Measurements from ENCODE around the gene HAUS8. TPM values are rescaled to one million over a fixed set of nuclear protein-coding genes. Genes with fewer than 3 reads are reported as not detected.

Gene HAUS8
- total and polyA plus RNA-seq, 2 donors (not counting 3 experiments of a cell fraction or from before 2014, with no cell fraction given): 9.6 to 30.3 TPM

GRCh38 chr19:17109962-17110598 lies 34.8 kb upstream of the HAUS8 start:
- no peak overlapping the region for H2AFZ ChIP-seq (ENCODE audit: low read depth, low read length)
- H3K79me2 ChIP-seq (ENCODE audit: control insufficient read depth, insufficient read depth, low read length): peaks cover 68% of the 10 kb centered on the region
- H3K36me3 ChIP-seq (ENCODE audit: control insufficient read depth in 2 of 2, extremely low read depth in 1 of 2, insufficient read depth in 2 of 2, low read length in 2 of 2): peaks cover 0 to 12% of the 10 kb centered on the region in 2 experiments
- FAIRE-seq (no peak), DNase-seq (ENCODE audit: low read depth, low spot score) (no peak)
- no peak overlapping the region for H3K9ac ChIP-seq (replicated peaks; ENCODE audit: extremely low read depth, insufficient read depth, low read length)
- H3K4me1 ChIP-seq (ENCODE audit: control insufficient read depth, extremely low read depth, insufficient read depth, low read length): peaks cover 11% of the 10 kb centered on the region
- TF ChIP-seq GATA2 (IDR thresholded peaks at IDR 0.05; ENCODE audit: insufficient read depth, insufficient read length, low read depth, low read length) (no peak), FOS (IDR thresholded peaks at IDR 0.05; ENCODE audit: borderline replicate concordance, insufficient read depth, low read length) (no peak), POLR2AphosphoS5 (IDR thresholded peaks at IDR 0.05; ENCODE audit: insufficient read depth, low read depth, low read length) (no peak), CTCF (IDR thresholded peaks at IDR 0.05; ENCODE audit: extremely low read depth in 1 of 2, insufficient read depth in 1 of 2, low read depth in 1 of 2, low read length in 2 of 2) (no peak), MAX (IDR thresholded peaks at IDR 0.05; ENCODE audit: insufficient read depth, insufficient read length) (no peak), POLR2A (IDR thresholded peaks at IDR 0.05; ENCODE audit: low read depth, low read length) (no peak), EZH2 (IDR thresholded peaks at IDR 0.05; ENCODE audit: borderline replicate concordance, low read depth, low read length, severe bottlenecking) (no peak), MYC (IDR thresholded peaks at IDR 0.05; ENCODE audit: low read depth, low read length) (no peak), JUN (IDR thresholded peaks at IDR 0.05; ENCODE audit: borderline replicate concordance, insufficient read depth, insufficient read length, low read depth) (no peak)
- no peak overlapping the region for H3K27ac ChIP-seq (ENCODE audit: insufficient read depth, low read depth, low read length)
- no peaks in the 10 kb centered on the region for H3K27me3 ChIP-seq (ENCODE audit: control insufficient read depth in 2 of 2, insufficient read depth in 2 of 2, low read length in 2 of 2)
- no peaks in the 10 kb centered on the region for H3K9me3 ChIP-seq (replicated peaks; ENCODE audit: control insufficient read depth, insufficient read depth, low read length)
- H3K9me1 ChIP-seq (replicated peaks; ENCODE audit: control insufficient read depth, extremely low read depth, insufficient read depth, low read length): no peaks in the 10 kb centered on the region
- no peaks in the 10 kb centered on the region for H4K20me1 ChIP-seq (replicated peaks; ENCODE audit: control insufficient read depth, extremely low read depth, insufficient read depth, low read length)
- no TSS peak for BruUV-seq (replicated peaks)
- POLR2A ChIA-PET: no interaction called here
- CTCF ChIA-PET: no interaction called here
- no peak overlapping the region for H3K4me3 ChIP-seq (replicated peaks in 1 of 3; ENCODE audit: insufficient read depth in 1 of 3, low read depth in 1 of 3, low read length in 3 of 3)
- intact Hi-C loops (cut with micrococcal nuclease): loop anchor here (5.0 kb wide), 1 partner anchor 37 kb away; no protein-coding TSS in a partner anchor
- H3K4me2 ChIP-seq (ENCODE audit: insufficient read depth, low read length): no peak overlapping the region
- dilution Hi-C loops (cut with MboI; ENCODE audit: extremely low pct_ligation_motif_present, low sequenced_read_pairs): no loop called here
